Uterus (tissue), 2 donors: ENCODE measurements around the gene TOMM7.

Experiments used
- CTCF ChIP-seq, 4 experiments: fragments of 200-600 bp in 2 of 4; fragments of 450-650 bp in 2 of 4; sonication (generic) in 2 of 4; IDR thresholded peaks; one replicate each; pipeline ENCODE4 v1.5.1; 2016 to 2019; ENCODE audit warnings: antibody characterized with exemption in 4 of 4, mild to moderate bottlenecking in 2 of 4, moderate library complexity in 1 of 4
- POLR2A ChIP-seq, 2 donors: fragments of 450-650 bp; IDR thresholded peaks; one replicate each; pipeline ENCODE4 v1.6.1; 2016; ENCODE audit warnings: antibody characterized with exemption in 2 of 2, mild to moderate bottlenecking in 1 of 2, moderate library complexity in 1 of 2

- no peak for TF ChIP-seq POLR2A (IDR thresholded peaks at IDR 0.05)
- no peak for TF ChIP-seq CTCF (IDR thresholded peaks at IDR 0.05)
Observed at GRCh38 chr7:22824760-22825159, 2.1 kb upstream of the TOMM7 start.
